Activated CD8-positive, alpha-beta memory T cell treated with anti-CD3 and anti-CD28 coated beads, Interleukin-2, amount 50 U/mL, for 24 hours (primary cell): Measurements from ENCODE around the gene ATG7.

Source experiments
- DNase-seq: peaks from one replicate; pipeline ENCODE4 v3.0.0-alpha.2; 2020; ENCODE audit errors: extremely low read depth

Gene ATG7

GRCh38 chr3:11535243-11535960 is 263.2 kb downstream of the ATG7 start:
- DNase-seq = no peak

- DNase-seq = no peak
These were observed 264.1 kb downstream of the ATG7 start for GRCh38 chr3:11536132-11536935.

GRCh38 chr3:11536936-11537612 is 264.9 kb downstream of the ATG7 start:
- DNase-seq = no peak

DNA sequence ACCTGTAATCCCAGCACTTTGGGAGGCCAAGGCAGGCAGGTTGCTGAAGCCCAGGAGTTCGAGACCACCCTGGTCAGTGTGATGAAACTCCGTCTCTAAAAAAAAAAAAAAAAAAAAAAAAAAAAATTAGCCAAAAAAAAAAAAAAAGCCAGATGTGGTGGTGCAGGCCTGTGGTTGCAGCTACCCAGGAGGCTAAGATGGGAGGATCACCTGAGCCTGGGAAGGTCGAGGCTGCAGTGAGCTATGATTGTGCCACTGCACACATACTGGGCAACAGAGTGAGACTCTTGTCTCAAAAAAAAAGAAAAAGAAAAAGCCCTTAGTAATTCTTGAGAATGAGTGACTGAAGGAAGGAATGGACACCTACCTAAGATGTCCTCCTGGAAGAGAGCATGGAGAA is 266.4 kb downstream of the ATG7 start:
- DNase-seq = no peak

- DNase-seq = no peak
These were observed 267.0 kb downstream of the ATG7 start for GRCh38 chr3:11539218-11539617.

- DNase-seq = no peak
These were observed 267.5 kb downstream of the ATG7 start for GRCh38 chr3:11539677-11540076.

GRCh38 chr3:11541321-11542303 is 269.4 kb downstream of the ATG7 start:
- DNase-seq = no peak

- DNase-seq = no peak
These were observed 270.4 kb downstream of the ATG7 start for GRCh38 chr3:11542551-11542950.

DNA sequence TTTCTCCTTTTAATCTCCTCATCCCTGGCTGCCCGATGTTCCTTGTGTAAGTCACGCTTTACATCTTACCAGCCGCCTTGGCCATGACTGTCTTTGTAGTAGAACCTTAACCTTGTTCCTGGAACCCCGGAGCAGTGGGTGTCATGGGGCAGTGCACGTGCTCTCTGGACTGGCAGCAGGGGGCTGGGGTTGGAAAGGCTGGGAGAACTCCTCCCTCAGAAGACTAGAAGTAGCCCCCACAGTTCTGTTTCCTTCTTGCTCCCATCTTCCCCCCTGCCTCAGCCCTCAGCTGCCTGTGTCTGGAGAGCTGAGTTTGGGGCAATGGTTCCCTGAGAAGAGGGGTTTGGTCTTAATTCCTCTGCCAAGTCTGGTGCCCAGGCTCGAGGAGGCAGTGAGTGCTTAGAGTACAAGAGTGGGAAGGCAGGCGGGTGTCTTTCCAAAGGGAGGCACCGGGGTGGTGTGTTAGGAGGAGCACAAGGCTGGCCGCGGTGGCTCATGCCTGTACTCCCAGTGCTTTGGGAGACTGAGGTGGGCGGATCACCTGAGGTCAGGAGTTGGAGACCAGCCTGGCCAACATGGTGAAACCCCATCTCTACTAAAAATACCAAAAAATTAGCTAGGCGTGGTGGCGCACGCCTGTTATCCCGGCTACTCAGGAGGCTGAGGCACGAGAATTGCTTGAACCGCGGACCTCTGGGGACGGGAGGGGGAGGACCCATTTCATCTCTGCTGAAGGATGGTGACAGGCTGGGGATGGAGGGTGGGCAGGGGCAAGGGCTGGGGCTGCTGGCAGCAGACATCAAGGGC is 271.1 kb downstream of the ATG7 start:
- no peak for DNase-seq

DNA sequence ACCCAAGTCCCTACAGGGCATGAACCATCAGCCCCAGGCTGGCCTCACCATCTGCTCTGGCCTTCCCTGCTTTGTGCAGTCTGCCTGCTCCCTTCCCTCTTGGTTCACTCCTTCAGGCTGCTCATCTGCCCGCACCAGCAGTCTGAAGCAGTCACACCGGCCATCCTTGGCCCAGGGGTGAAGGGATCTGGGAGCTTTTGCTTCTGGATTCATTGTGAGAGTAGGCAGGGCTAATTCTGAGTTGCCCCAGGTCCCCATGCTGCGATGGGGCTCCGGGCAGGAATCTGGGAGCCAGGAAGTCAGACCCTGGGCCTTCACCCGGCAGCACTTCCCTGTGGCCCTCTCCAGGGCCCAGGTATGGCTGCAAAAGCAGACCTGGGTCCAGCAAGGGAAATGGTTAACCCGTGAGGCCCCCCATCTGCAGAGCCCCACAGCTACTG is 271.8 kb downstream of the ATG7 start:
- DNase-seq = no peak

GRCh38 chr3:11544412-11545181 is 272.4 kb downstream of the ATG7 start:
- no peak for DNase-seq

- no peak for DNase-seq
These were observed 273.1 kb downstream of the ATG7 start for GRCh38 chr3:11545186-11545851.

GRCh38 chr3:11546657-11547302 is 274.6 kb downstream of the ATG7 start:
- no peak for DNase-seq

DNA sequence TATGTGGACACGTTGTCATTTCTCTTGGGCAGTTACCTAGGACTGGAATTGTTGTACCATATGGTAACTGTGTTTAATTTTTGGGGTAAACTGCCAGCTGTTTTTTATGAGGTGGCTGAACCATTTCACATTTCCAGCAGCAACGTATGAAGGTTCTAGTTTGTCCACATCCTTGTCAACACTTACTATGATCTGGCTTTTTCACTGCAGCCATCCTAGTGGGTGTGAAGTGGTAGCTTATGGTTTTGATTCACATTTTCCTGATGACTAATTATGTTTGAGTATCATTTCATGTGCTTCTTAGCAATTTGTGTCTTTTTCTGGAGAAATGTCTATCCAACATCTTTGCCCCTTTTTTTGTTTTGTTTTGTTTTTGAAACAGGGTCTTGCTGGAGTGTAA is 275.3 kb downstream of the ATG7 start:
- DNase-seq = no peak

DNA sequence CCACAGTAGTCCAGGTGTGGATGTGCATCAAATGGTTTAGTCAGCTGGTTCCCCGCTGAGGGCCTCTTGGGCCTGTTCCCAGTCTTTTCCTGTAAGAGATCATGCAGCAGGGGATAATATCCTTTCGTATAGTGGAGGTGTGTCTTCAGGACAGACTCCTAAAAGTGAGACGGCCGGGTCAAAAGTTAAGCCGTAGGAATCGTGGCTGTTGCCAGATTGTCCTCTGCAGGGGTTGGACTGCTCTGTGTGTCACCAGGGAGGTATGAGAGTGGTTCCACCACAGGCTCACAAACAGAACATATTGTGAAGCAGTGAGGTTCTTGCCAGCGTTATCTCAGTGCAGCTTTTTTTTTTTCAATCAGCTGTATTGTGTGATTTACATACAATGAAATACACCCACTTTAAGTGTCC is 276.5 kb downstream of the ATG7 start:
- DNase-seq = no peak

DNA sequence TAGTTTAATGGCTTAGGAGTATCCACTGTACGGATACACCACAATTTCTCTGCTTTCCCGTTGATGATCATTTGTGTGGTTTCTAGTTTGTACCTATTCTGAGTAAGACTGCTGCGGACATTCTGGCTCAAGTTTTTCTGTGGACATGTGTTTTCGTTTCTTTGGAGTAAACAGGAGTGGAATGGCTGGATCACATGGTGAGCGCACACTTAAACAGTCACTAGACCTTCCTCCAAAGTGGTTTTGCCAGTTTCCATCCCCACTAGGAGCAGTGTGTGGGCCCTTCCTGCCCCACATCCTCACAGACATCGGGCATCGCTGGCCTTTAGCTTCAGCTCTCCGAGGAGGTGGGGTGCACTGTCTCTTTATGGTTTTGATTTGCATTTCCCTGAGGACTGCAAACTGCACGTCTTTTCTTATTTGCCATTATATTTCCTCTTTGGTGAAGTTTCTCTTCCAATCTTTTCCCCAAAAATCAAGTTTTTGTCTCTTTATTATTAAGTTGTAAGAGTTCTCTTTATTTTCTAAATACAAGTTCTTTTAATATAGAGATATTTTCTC is 277.5 kb downstream of the ATG7 start:
- DNase-seq = no peak

DNA sequence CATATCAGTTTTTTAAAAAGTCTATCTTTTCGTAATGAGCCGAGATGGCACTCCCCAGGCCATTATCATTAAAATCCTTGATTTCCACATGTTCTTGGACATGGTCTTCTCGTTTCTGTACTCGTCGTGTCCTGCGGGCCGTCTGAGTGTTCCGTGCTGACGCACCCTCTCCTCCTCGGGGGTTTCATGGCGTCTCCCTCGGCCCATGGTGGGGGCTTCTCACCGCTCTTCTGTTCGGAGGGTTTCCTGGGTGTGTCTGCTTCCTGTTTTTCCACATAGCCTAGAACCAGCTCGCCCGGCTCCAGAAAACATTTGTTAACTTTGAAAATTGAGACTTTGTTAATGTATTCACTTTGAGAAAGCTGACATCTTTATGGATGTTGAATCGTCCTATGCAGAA is 278.8 kb downstream of the ATG7 start:
- no peak for DNase-seq
